ENCODE measurements around the gene MAGI3. TPM values are rescaled to one million over a fixed set of nuclear protein-coding genes. Genes with fewer than 3 reads are reported as not detected.

MAGI3 gene
- total and polyA plus RNA-seq, 4 donors: 3.0 to 28.8 (median 7.5) TPM

DNA sequence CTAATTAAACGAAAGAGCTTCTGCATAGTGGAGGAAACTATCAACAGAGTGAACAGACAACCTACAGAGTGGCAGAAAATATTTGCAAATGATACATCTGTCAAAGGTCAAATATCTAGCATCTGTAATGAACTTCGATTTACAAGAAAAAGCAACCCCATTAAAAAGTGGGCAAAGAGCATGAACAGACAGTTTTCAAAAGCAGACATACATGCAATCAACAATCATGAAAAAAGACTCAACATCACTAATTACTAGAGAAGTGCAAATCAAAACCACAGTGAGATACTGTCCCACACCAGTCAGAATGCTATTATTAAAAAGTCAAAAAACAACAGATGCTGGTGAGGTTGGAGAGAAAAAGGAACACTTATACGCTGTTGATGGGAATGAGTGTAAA, 103.2 kb downstream of the MAGI3 start:
- TF ChIP-seq HNF4A (conservative IDR thresholded peaks at IDR 0.05): no peak
- TF ChIP-seq, protein P1, sequence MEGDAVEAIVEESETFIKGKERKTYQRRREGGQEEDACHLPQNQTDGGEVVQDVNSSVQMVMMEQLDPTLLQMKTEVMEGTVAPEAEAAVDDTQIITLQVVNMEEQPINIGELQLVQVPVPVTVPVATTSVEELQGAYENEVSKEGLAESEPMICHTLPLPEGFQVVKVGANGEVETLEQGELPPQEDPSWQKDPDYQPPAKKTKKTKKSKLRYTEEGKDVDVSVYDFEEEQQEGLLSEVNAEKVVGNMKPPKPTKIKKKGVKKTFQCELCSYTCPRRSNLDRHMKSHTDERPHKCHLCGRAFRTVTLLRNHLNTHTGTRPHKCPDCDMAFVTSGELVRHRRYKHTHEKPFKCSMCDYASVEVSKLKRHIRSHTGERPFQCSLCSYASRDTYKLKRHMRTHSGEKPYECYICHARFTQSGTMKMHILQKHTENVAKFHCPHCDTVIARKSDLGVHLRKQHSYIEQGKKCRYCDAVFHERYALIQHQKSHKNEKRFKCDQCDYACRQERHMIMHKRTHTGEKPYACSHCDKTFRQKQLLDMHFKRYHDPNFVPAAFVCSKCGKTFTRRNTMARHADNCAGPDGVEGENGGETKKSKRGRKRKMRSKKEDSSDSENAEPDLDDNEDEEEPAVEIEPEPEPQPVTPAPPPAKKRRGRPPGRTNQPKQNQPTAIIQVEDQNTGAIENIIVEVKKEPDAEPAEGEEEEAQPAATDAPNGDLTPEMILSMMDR (IDR thresholded peaks at IDR 0.05; ENCODE audit: low read depth, low read length, missing input control): no peak
- TF ChIP-seq RAD21 (IDR thresholded peaks at IDR 0.05): no peak
- TF ChIP-seq MAX (IDR thresholded peaks at IDR 0.05): no peak
- no peak for TF ChIP-seq GABPA (IDR thresholded peaks at IDR 0.05 in 1 of 2, conservative IDR thresholded peaks at IDR 0.05 in 1 of 2)
- no peak for TF ChIP-seq NR2F2 (IDR thresholded peaks at IDR 0.05)
- TF ChIP-seq EGR1 (IDR thresholded peaks at IDR 0.05; ENCODE audit: low read depth in 2 of 2): no peak
- no peak for TF ChIP-seq FOXA1 (IDR thresholded peaks at IDR 0.05)
- TF ChIP-seq YY1 (IDR thresholded peaks at IDR 0.05): no peak
- TF ChIP-seq, protein P2, sequence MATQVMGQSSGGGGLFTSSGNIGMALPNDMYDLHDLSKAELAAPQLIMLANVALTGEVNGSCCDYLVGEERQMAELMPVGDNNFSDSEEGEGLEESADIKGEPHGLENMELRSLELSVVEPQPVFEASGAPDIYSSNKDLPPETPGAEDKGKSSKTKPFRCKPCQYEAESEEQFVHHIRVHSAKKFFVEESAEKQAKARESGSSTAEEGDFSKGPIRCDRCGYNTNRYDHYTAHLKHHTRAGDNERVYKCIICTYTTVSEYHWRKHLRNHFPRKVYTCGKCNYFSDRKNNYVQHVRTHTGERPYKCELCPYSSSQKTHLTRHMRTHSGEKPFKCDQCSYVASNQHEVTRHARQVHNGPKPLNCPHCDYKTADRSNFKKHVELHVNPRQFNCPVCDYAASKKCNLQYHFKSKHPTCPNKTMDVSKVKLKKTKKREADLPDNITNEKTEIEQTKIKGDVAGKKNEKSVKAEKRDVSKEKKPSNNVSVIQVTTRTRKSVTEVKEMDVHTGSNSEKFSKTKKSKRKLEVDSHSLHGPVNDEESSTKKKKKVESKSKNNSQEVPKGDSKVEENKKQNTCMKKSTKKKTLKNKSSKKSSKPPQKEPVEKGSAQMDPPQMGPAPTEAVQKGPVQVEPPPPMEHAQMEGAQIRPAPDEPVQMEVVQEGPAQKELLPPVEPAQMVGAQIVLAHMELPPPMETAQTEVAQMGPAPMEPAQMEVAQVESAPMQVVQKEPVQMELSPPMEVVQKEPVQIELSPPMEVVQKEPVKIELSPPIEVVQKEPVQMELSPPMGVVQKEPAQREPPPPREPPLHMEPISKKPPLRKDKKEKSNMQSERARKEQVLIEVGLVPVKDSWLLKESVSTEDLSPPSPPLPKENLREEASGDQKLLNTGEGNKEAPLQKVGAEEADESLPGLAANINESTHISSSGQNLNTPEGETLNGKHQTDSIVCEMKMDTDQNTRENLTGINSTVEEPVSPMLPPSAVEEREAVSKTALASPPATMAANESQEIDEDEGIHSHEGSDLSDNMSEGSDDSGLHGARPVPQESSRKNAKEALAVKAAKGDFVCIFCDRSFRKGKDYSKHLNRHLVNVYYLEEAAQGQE (IDR thresholded peaks at IDR 0.05): no peak
- no peak for TF ChIP-seq TAF1 (conservative IDR thresholded peaks at IDR 0.05)
- Histone ChIP-seq H3K27ac (ENCODE audit: low read depth in 1 of 2, low read length in 2 of 2) (no peak overlapping the region), H3K9ac (ENCODE audit: low read depth in 1 of 2, low read length in 2 of 2) (no peak overlapping the region), H3K36me3 (ENCODE audit: control insufficient read depth in 4 of 4, insufficient read depth in 3 of 4, low read depth in 1 of 4, low read length in 3 of 4) (no peaks in the 10 kb centered on the region), H3K4me1 (ENCODE audit: control insufficient read depth in 4 of 4, insufficient read depth in 4 of 4, low read length in 3 of 4) (no peaks in the 10 kb centered on the region), H3K27me3 (ENCODE audit: control insufficient read depth in 4 of 4, insufficient read depth in 4 of 4, low read length in 3 of 4) (no peaks in the 10 kb centered on the region), H3K4me3 (ENCODE audit: low read depth in 1 of 3, low read length in 3 of 3) (no peak overlapping the region), H3K9me3 (ENCODE audit: control insufficient read depth in 4 of 4, low read length in 3 of 4) (peaks cover 0 to 6% (median 0%) of the 10 kb centered on the region in 4 donors)
- DNase-seq (ENCODE audit: low spot score): no peak
- WGBS: 79% methylated on average over 3 of the region's 3 CpGs

- no peak for TF ChIP-seq NR2F2 (IDR thresholded peaks at IDR 0.05)
- TF ChIP-seq, protein P2 (IDR thresholded peaks at IDR 0.05): no peak
- TF ChIP-seq RXRA (IDR thresholded peaks at IDR 0.05): no peak
- TF ChIP-seq HNF4G (IDR thresholded peaks at IDR 0.05): no peak
- no peak overlapping the region for H3K4me3 ChIP-seq (ENCODE audit: low read depth in 1 of 3, low read length in 3 of 3)
- peaks cover 4 to 11% (median 6%) of the 10 kb centered on the region in 4 donors for H3K4me1 ChIP-seq (ENCODE audit: control insufficient read depth in 4 of 4, insufficient read depth in 4 of 4, low read length in 3 of 4)
- H3K27ac ChIP-seq (ENCODE audit: low read depth in 1 of 2, low read length in 2 of 2): no peak overlapping the region
- no peak overlapping the region for H3K9ac ChIP-seq (ENCODE audit: low read depth in 1 of 2, low read length in 2 of 2)
- H3K36me3 ChIP-seq (ENCODE audit: control insufficient read depth in 4 of 4, insufficient read depth in 3 of 4, low read depth in 1 of 4, low read length in 3 of 4): no peaks in the 10 kb centered on the region
- H3K27me3 ChIP-seq (ENCODE audit: control insufficient read depth in 4 of 4, insufficient read depth in 4 of 4, low read length in 3 of 4): no peaks in the 10 kb centered on the region
- 90% methylated on average over 1 of the region's 1 CpG for WGBS
- no peaks in the 10 kb centered on the region for H3K9me3 ChIP-seq (ENCODE audit: control insufficient read depth in 4 of 4, low read length in 3 of 4)
- DNase-seq (ENCODE audit: low spot score): no peak
Measured at GRCh38 chr1:113505357-113505756, 115.0 kb downstream of the MAGI3 start.

Data from liver (tissue), 9 donors.